ES-I3 (cell line): ENCODE measurements around the gene THBS4.

ENCODE experiments used
- H3K36me3 ChIP-seq: 2 replicates; pipeline ENCODE4 v1.6.1; 2013; ENCODE audit warnings: mild to moderate bottlenecking, low read length, control low read depth, moderate library complexity; ENCODE audit not compliant: insufficient read depth
- H3K4me1 ChIP-seq: 2 replicates; pipeline ENCODE4 v1.6.1; 2013; ENCODE audit warnings: mild to moderate bottlenecking, control low read depth, low read length; ENCODE audit not compliant: insufficient read depth
- H3K9ac ChIP-seq: 2 replicates; pipeline ENCODE4 v1.6.1; 2013; ENCODE audit warnings: low read depth, mild to moderate bottlenecking, low read length, moderate library complexity
- H3K9me3 ChIP-seq: 2 replicates; pipeline ENCODE4 v1.6.1; 2013; ENCODE audit warnings: mild to moderate bottlenecking, low read length, moderate library complexity; ENCODE audit not compliant: control insufficient read depth, insufficient read depth

THBS4 gene

GRCh38 chr5:80034962-80035821 lies at the start of gene THBS4:
Gene THBS4 (plus strand): TSS chr5:80035348. CDS start chr5:80035538, 190 bp downstream.
- no peaks in the 10 kb centered on the region for H3K36me3 ChIP-seq
- peak within 1 kb of the TSS; percentile 55 for H3K9ac ChIP-seq
- no peaks in the 10 kb centered on the region for H3K9me3 ChIP-seq
- H3K4me1 ChIP-seq: no peaks in the 10 kb centered on the region; the same call in 1 of the 2 replicates

- peaks cover 18% of the 10 kb centered on the region for H3K36me3 ChIP-seq
- no peaks in the 10 kb centered on the region for H3K9me3 ChIP-seq
- H3K9ac ChIP-seq: no peak overlapping the region
- 0 out of 2 replicates have a peak, but pooled peaks cover 6% of the 10 kb centered on the region for H3K4me1 ChIP-seq
Observed at GRCh38 chr5:79986260-79986659, 48.9 kb upstream of the THBS4 start.

GRCh38 chr5:79990205-79990597 lies 44.9 kb upstream of the THBS4 start:
- peak overlapping the region; percentile 70 for H3K9ac ChIP-seq

GRCh38 chr5:79990598-79991507 lies 44.3 kb upstream of the THBS4 start, which contains the start of gene MTX3:
Gene MTX3 (minus strand): TSS chr5:79991262. CDS start chr5:79991238, 24 bp downstream.
- Histone ChIP-seq H3K9me3 (no peaks in the 10 kb centered on the region), H3K4me1 (0 out of 2 replicates have a peak, but pooled peaks cover 6% of the 10 kb centered on the region), H3K9ac (peak within 1 kb of the TSS; percentile 70), H3K36me3 (peaks cover 10% of the 10 kb centered on the region)

More at GRCh38 chr5:79990205-79990597, 44.9 kb upstream of the THBS4 start:
- peaks cover 10% of the 10 kb centered on the region for H3K36me3 ChIP-seq
- H3K4me1 ChIP-seq: 0 out of 2 replicates have a peak, but pooled peaks cover 6% of the 10 kb centered on the region
- H3K9me3 ChIP-seq: no peaks in the 10 kb centered on the region

GRCh38 chr5:79992891-79993657 lies 42.1 kb upstream of the THBS4 start:
- Histone ChIP-seq H3K4me1 (0 out of 2 replicates have a peak, but pooled peaks cover 6% of the 10 kb centered on the region), H3K9ac (no peak overlapping the region), H3K36me3 (peaks cover 4% of the 10 kb centered on the region; the same call in 1 of the 2 replicates), H3K9me3 (no peaks in the 10 kb centered on the region)

GRCh38 chr5:79999722-80000121 lies 35.4 kb upstream of the THBS4 start:
- no peaks in the 10 kb centered on the region for H3K9me3 ChIP-seq
- no peaks in the 10 kb centered on the region for H3K36me3 ChIP-seq
- peaks cover 24% of the 10 kb centered on the region for H3K4me1 ChIP-seq
- H3K9ac ChIP-seq: no peak overlapping the region

GRCh38 chr5:80002677-80003076 lies 32.5 kb upstream of the THBS4 start:
- no peaks in the 10 kb centered on the region for H3K9me3 ChIP-seq
- peaks cover 24% of the 10 kb centered on the region for H3K4me1 ChIP-seq
- H3K9ac ChIP-seq: no peak overlapping the region
- no peaks in the 10 kb centered on the region for H3K36me3 ChIP-seq

GRCh38 chr5:80008995-80009765 lies 26.0 kb upstream of the THBS4 start:
- H3K9ac ChIP-seq: no peak overlapping the region
- no peaks in the 10 kb centered on the region for H3K4me1 ChIP-seq
- no peaks in the 10 kb centered on the region for H3K9me3 ChIP-seq
- no peaks in the 10 kb centered on the region for H3K36me3 ChIP-seq

- no peaks in the 10 kb centered on the region for H3K4me1 ChIP-seq
- H3K36me3 ChIP-seq: no peaks in the 10 kb centered on the region
- no peaks in the 10 kb centered on the region for H3K9me3 ChIP-seq
- no peak overlapping the region for H3K9ac ChIP-seq
Observed at GRCh38 chr5:80010754-80011392, 24.3 kb upstream of the THBS4 start.

- Histone ChIP-seq H3K36me3 (no peaks in the 10 kb centered on the region), H3K4me1 (no peaks in the 10 kb centered on the region), H3K9me3 (no peaks in the 10 kb centered on the region), H3K9ac (no peak overlapping the region)
Observed at GRCh38 chr5:80025069-80025468, 10.1 kb upstream of the THBS4 start.

GRCh38 chr5:80026841-80027240 lies 8.3 kb upstream of the THBS4 start:
- H3K36me3 ChIP-seq: no peaks in the 10 kb centered on the region
- H3K4me1 ChIP-seq: no peaks in the 10 kb centered on the region

GRCh38 chr5:80031109-80031508 lies 4.0 kb upstream of the THBS4 start:
- H3K9me3 ChIP-seq: no peaks in the 10 kb centered on the region
- H3K9ac ChIP-seq: no peak overlapping the region
- no peaks in the 10 kb centered on the region for H3K4me1 ChIP-seq
- H3K36me3 ChIP-seq: no peaks in the 10 kb centered on the region

More at GRCh38 chr5:80026841-80027240, 8.3 kb upstream of the THBS4 start:
- H3K9me3 ChIP-seq: no peaks in the 10 kb centered on the region
- H3K9ac ChIP-seq: no peak overlapping the region

- Histone ChIP-seq H3K9me3 (no peaks in the 10 kb centered on the region), H3K36me3 (no peaks in the 10 kb centered on the region), H3K4me1 (no peaks in the 10 kb centered on the region; the same call in 1 of the 2 replicates), H3K9ac (no peak overlapping the region)
Observed at GRCh38 chr5:80033513-80033912, 1.6 kb upstream of the THBS4 start.
